ENCODE data around the gene UTP4. TPM values are rescaled to one million over a fixed set of nuclear protein-coding genes. Genes with fewer than 3 reads are reported as not detected.

UTP4 gene
- total and polyA plus RNA-seq, 3 experiments from 2014 or later = 59.0 to 155 (median 150) TPM

- Histone ChIP-seq H3K9me3 (ENCODE audit: low read length) (no peaks in the 10 kb centered on the region), H3K36me3 (ENCODE audit: insufficient read depth, low read length) (no peaks in the 10 kb centered on the region), H3K4me1 (ENCODE audit: insufficient read depth, low read length) (peaks cover 17% of the 10 kb centered on the region), H3K27ac (ENCODE audit: low read depth, low read length) (no peak overlapping the region), H3K27me3 (ENCODE audit: insufficient read depth, low read length, poor library complexity, severe bottlenecking) (no peaks in the 10 kb centered on the region), H3K4me3 (ENCODE audit: low read length) (no peak overlapping the region)
- POLR2A ChIA-PET = no interaction called here
- H3K9me3 Mint-ChIP-seq = no peaks in the 10 kb centered on the region
- no peak overlapping the region for H3K27ac Mint-ChIP-seq
- no peak for DNase-seq
- CTCF ChIA-PET = no interaction called here
- H3K4me1 Mint-ChIP-seq = peaks cover 46 to 68% (median 62%) of the 10 kb centered on the region in 3 donors
- H3K4me3 Mint-ChIP-seq = no peak overlapping the region
- peaks cover 3 to 5% (median 4%) of the 10 kb centered on the region in 3 donors for H3K36me3 Mint-ChIP-seq
- H3K27me3 Mint-ChIP-seq = no peaks in the 10 kb centered on the region
These were observed 62.0 kb downstream of the UTP4 start for GRCh38 chr16:69194488-69194887.

DNA sequence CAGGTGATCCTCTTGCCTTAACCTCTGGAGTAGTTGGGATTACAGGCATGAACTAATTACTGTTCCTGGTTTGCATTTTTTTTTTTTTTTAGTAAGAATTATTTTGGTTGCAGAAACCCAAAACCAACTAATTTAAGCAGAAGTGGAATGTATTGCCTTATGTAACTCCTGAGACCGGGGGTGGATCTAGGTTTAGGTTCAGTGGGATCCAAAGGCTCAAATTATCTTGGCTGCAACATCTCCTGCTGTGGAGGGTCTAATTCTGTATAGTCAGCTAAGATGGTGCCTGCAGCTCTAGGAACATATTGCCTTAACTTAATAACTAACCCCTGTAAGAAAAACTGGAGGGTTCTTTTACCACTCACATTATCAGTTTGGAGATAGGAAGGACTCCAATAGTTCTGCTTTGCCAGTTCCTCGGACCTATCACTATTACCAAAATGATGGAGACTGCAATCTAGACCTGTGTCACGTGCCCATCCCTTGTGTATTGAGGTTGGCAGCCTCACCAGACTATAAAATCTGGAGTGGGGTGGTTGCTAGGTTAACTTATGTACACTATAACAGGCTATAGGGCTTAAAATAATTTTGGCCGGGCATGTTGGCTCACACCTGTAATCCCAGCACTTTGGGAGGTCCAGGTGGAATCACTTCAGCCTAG is 63.0 kb downstream of the UTP4 start:
- ChIA-PET POLR2A (no interaction called here), CTCF (interaction anchor here (0.6 to 1.0 kb wide), 2 partner anchors 8 to 340 kb away, joined by 3 to 4 read pairs; partner anchors contain the start of gene SNTB2)
- Mint-ChIP-seq H3K9me3 (no peaks in the 10 kb centered on the region), H3K36me3 (peaks cover 3 to 5% (median 4%) of the 10 kb centered on the region in 3 donors), H3K4me1 (peaks cover 44 to 65% (median 57%) of the 10 kb centered on the region in 3 donors), H3K27me3 (no peaks in the 10 kb centered on the region), H3K27ac (no peak overlapping the region), H3K4me3 (no peak overlapping the region)
- Histone ChIP-seq H3K9me3 (ENCODE audit: low read length) (no peaks in the 10 kb centered on the region), H3K4me3 (ENCODE audit: low read length) (no peak overlapping the region), H3K27me3 (ENCODE audit: insufficient read depth, low read length, poor library complexity, severe bottlenecking) (no peaks in the 10 kb centered on the region), H3K27ac (ENCODE audit: low read depth, low read length) (no peak overlapping the region), H3K36me3 (ENCODE audit: insufficient read depth, low read length) (no peaks in the 10 kb centered on the region), H3K4me1 (ENCODE audit: insufficient read depth, low read length) (peaks cover 7% of the 10 kb centered on the region)
- DNase-seq = no peak

DNA sequence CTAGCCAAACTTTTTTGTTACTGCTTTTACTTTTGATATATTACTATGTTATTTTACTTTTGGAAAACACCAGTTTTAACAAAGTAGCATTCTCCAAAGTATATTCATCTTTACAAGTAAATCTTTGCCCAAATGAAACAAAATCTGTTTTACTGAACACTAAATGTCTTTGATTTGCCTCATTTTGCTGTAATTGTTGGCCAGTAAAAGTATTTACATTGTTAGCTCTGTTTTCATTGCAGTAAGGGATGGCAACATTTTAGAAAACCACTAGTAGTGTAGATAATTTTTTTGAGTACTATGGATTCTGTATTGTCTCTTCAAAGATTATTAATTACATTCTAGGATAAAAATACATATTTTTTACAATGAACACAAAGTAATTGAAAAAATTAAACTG is 65.1 kb downstream of the UTP4 start:
- POLR2A ChIA-PET = no interaction called here
- H3K9me3 Mint-ChIP-seq = no peaks in the 10 kb centered on the region
- CTCF ChIA-PET = no interaction called here

GRCh38 chr16:69199382-69199781 is 66.9 kb downstream of the UTP4 start:
- Histone ChIP-seq H3K36me3 (ENCODE audit: insufficient read depth, low read length) (no peaks in the 10 kb centered on the region), H3K4me1 (ENCODE audit: insufficient read depth, low read length) (no peaks in the 10 kb centered on the region), H3K27ac (ENCODE audit: low read depth, low read length) (no peak overlapping the region), H3K27me3 (ENCODE audit: insufficient read depth, low read length, poor library complexity, severe bottlenecking) (no peaks in the 10 kb centered on the region), H3K9me3 (ENCODE audit: low read length) (no peaks in the 10 kb centered on the region), H3K4me3 (ENCODE audit: low read length) (no peak overlapping the region)
- CTCF ChIA-PET = no interaction called here
- Mint-ChIP-seq H3K36me3 (peaks cover 0 to 6% (median 2%) of the 10 kb centered on the region in 3 donors), H3K4me1 (peaks cover 32 to 55% (median 53%) of the 10 kb centered on the region in 3 donors), H3K9me3 (no peaks in the 10 kb centered on the region), H3K27me3 (no peaks in the 10 kb centered on the region), H3K4me3 (no peak overlapping the region), H3K27ac (peak overlapping the region in 1 of 8 donors; percentile 46)
- no peak for DNase-seq
- POLR2A ChIA-PET = no interaction called here

More for the DNA sequence above, 65.1 kb downstream of the UTP4 start:
- no peaks in the 10 kb centered on the region for H3K9me3 ChIP-seq (ENCODE audit: low read length)
- H3K4me3 ChIP-seq (ENCODE audit: low read length) = no peak overlapping the region
- no peaks in the 10 kb centered on the region for H3K4me1 ChIP-seq (ENCODE audit: insufficient read depth, low read length)
- H3K27ac ChIP-seq (ENCODE audit: low read depth, low read length) = no peak overlapping the region
- peaks cover 37 to 62% (median 56%) of the 10 kb centered on the region in 3 donors for H3K4me1 Mint-ChIP-seq
- H3K27me3 ChIP-seq (ENCODE audit: insufficient read depth, low read length, poor library complexity, severe bottlenecking) = no peaks in the 10 kb centered on the region
- peaks cover 0 to 2% (median 2%) of the 10 kb centered on the region in 3 donors for H3K36me3 Mint-ChIP-seq
- H3K4me3 Mint-ChIP-seq = no peak overlapping the region
- DNase-seq = no peak
- H3K27ac Mint-ChIP-seq = no peak overlapping the region
- no peaks in the 10 kb centered on the region for H3K36me3 ChIP-seq (ENCODE audit: insufficient read depth, low read length)
- H3K27me3 Mint-ChIP-seq = no peaks in the 10 kb centered on the region

- ChIA-PET CTCF (no interaction called here), POLR2A (no interaction called here)
- Mint-ChIP-seq H3K9me3 (no peaks in the 10 kb centered on the region), H3K4me1 (peaks cover 34 to 53% (median 49%) of the 10 kb centered on the region in 3 donors), H3K27me3 (no peaks in the 10 kb centered on the region), H3K36me3 (peaks cover 0 to 12% (median 2%) of the 10 kb centered on the region in 3 donors), H3K4me3 (no peak overlapping the region), H3K27ac (peak overlapping the region in 4 of 8 donors; percentile 10 to 87 (median 35))
- no peaks in the 10 kb centered on the region for H3K9me3 ChIP-seq (ENCODE audit: low read length)
- H3K27ac ChIP-seq (ENCODE audit: low read depth, low read length) = no peak overlapping the region
- no peaks in the 10 kb centered on the region for H3K36me3 ChIP-seq (ENCODE audit: insufficient read depth, low read length)
- no peaks in the 10 kb centered on the region for H3K27me3 ChIP-seq (ENCODE audit: insufficient read depth, low read length, poor library complexity, severe bottlenecking)
- no peak for DNase-seq
- H3K4me3 ChIP-seq (ENCODE audit: low read length) = no peak overlapping the region
- no peaks in the 10 kb centered on the region for H3K4me1 ChIP-seq (ENCODE audit: insufficient read depth, low read length)
These were observed 68.8 kb downstream of the UTP4 start for GRCh38 chr16:69201291-69201690.

- no peak overlapping the region for H3K4me3 ChIP-seq (ENCODE audit: low read length)
- Mint-ChIP-seq H3K36me3 (peaks cover 0 to 12% (median 2%) of the 10 kb centered on the region in 3 donors), H3K27ac (peak overlapping the region in 3 of 8 donors; percentile 33 to 78 (median 64)), H3K4me3 (no peak overlapping the region), H3K27me3 (no peaks in the 10 kb centered on the region), H3K9me3 (no peaks in the 10 kb centered on the region), H3K4me1 (peaks cover 33 to 50% (median 48%) of the 10 kb centered on the region in 3 donors)
- H3K4me1 ChIP-seq (ENCODE audit: insufficient read depth, low read length) = no peaks in the 10 kb centered on the region
- no peaks in the 10 kb centered on the region for H3K36me3 ChIP-seq (ENCODE audit: insufficient read depth, low read length)
- DNase-seq = no peak
- H3K27ac ChIP-seq (ENCODE audit: low read depth, low read length) = no peak overlapping the region
- no peaks in the 10 kb centered on the region for H3K9me3 ChIP-seq (ENCODE audit: low read length)
- ChIA-PET CTCF (no interaction called here), POLR2A (no interaction called here)
- H3K27me3 ChIP-seq (ENCODE audit: insufficient read depth, low read length, poor library complexity, severe bottlenecking) = no peaks in the 10 kb centered on the region
These were observed 69.3 kb downstream of the UTP4 start for GRCh38 chr16:69201787-69202186.

- no peaks in the 10 kb centered on the region for H3K27me3 ChIP-seq (ENCODE audit: insufficient read depth, low read length, poor library complexity, severe bottlenecking)
- H3K27ac ChIP-seq (ENCODE audit: low read depth, low read length) = no peak overlapping the region
- DNase-seq = no peak
- H3K4me3 Mint-ChIP-seq = no peak overlapping the region
- POLR2A ChIA-PET = no interaction called here
- no peaks in the 10 kb centered on the region for H3K9me3 Mint-ChIP-seq
- H3K9me3 ChIP-seq (ENCODE audit: low read length) = no peaks in the 10 kb centered on the region
- H3K36me3 Mint-ChIP-seq = peaks cover 0 to 9% (median 2%) of the 10 kb centered on the region in 3 donors
- H3K4me1 Mint-ChIP-seq = peaks cover 24 to 41% (median 32%) of the 10 kb centered on the region in 3 donors
- H3K27ac Mint-ChIP-seq = peak overlapping the region in 6 of 8 donors; percentile 1 to 71 (median 52)
- H3K4me1 ChIP-seq (ENCODE audit: insufficient read depth, low read length) = no peaks in the 10 kb centered on the region
- no peak overlapping the region for H3K4me3 ChIP-seq (ENCODE audit: low read length)
- H3K36me3 ChIP-seq (ENCODE audit: insufficient read depth, low read length) = no peaks in the 10 kb centered on the region
- CTCF ChIA-PET = no interaction called here
- H3K27me3 Mint-ChIP-seq = no peaks in the 10 kb centered on the region
These were observed 71.7 kb downstream of the UTP4 start for GRCh38 chr16:69204172-69204571.

- peak overlapping the region in 1 of 8 donors; percentile 47 for H3K27ac Mint-ChIP-seq
- H3K4me1 Mint-ChIP-seq = peaks cover 17 to 20% (median 19%) of the 10 kb centered on the region in 3 donors
- Histone ChIP-seq H3K4me1 (ENCODE audit: insufficient read depth, low read length) (no peaks in the 10 kb centered on the region), H3K27me3 (ENCODE audit: insufficient read depth, low read length, poor library complexity, severe bottlenecking) (no peaks in the 10 kb centered on the region), H3K9me3 (ENCODE audit: low read length) (no peaks in the 10 kb centered on the region), H3K36me3 (ENCODE audit: insufficient read depth, low read length) (no peaks in the 10 kb centered on the region), H3K4me3 (ENCODE audit: low read length) (no peak overlapping the region), H3K27ac (ENCODE audit: low read depth, low read length) (no peak overlapping the region)
- no peak for DNase-seq
- H3K9me3 Mint-ChIP-seq = peaks cover 0 to 1% (median 0%) of the 10 kb centered on the region in 5 donors
- ChIA-PET CTCF (no interaction called here), POLR2A (interaction anchor here (0.6 kb wide), 1 partner anchor 95 kb away, joined by 3 read pairs; no protein-coding TSS in a partner anchor)
- no peaks in the 10 kb centered on the region for H3K27me3 Mint-ChIP-seq
- no peak overlapping the region for H3K4me3 Mint-ChIP-seq
- peaks cover 0 to 3% (median 0%) of the 10 kb centered on the region in 3 donors for H3K36me3 Mint-ChIP-seq
These were observed 77.3 kb downstream of the UTP4 start for GRCh38 chr16:69209735-69210134.
